Stimulated activated CD8-positive, alpha-beta memory T cell treated with anti-CD3 and anti-CD28 coated beads, Interleukin-15, amount 100 ng/mL, for 48 hours (primary cell): ENCODE measurements around the gene PARP9.
"Not testable (repeated sequence)": the region's sequence is repeated elsewhere in the genome, so short reads cannot be mapped to it uniquely, and the experiment has no call there.

Experiments used
- DNase-seq, 2 donors: peaks; one replicate each; pipeline ENCODE4 v3.0.0-alpha.2; 2020; ENCODE audit warnings: low read depth in 2 of 2

PARP9 gene

DNA sequence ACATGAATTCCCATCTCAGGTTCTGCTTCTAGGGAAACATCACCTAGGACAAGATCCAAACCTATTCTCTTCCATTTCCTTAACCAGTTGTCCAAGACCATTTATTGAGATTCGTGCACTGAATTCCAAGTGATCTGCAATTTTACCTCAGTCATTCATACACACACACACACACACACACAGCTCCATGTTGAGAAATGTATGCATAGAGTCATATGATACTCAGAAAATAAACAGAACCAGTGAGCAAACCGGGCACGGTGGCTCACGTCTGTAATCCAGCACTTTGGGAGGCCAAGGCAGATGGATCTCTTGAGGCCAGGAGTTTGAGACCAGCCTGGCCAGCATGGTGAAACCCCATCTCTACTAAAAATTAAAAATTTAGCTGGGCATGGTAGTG lies 43.2 kb downstream of the PARP9 start:
- no peak for DNase-seq

DNA sequence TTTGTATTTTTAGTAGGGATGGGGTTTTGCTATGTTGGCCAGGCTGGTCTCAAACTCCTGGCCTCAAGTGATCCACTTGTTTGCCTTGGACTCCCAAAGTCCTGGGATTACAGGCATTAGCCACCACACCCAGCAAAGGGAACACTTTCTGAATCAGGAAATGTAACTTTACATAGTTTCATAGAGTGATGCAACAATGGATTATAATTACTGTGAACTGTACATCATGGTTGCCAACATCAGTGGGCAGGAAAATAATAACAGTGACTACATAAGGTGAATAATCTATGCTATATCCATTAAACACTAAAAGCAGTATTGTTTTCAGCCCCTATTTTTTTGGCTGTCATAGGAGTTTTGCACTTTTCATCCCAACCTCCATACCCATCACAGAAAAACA lies 44.4 kb downstream of the PARP9 start:
- no peak for DNase-seq

DNA sequence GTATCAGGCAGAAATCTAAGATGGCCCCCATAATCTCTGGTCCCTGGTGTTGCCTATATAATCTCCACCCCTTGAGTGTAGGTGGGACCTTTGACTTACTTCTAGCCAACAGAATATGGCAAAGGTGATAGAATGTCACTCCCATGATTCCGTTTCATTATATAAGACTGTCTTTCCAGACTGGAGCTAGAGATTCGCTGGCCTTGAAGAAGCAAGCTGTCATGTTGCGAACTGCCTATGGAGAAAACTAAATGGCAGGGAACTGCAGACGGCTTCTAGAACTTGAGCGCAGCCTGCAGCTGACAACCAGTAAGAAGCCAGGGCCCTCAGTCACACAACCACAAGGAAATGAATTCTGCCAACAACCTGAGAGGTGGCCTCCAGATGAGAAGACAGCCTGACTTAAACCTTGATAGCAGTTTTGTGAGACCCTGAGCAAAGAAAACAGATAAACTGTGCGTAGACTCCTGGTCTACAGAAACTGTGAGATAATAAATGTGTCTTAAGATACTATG lies 47.2 kb downstream of the PARP9 start:
- DNase-seq: no peak

DNA sequence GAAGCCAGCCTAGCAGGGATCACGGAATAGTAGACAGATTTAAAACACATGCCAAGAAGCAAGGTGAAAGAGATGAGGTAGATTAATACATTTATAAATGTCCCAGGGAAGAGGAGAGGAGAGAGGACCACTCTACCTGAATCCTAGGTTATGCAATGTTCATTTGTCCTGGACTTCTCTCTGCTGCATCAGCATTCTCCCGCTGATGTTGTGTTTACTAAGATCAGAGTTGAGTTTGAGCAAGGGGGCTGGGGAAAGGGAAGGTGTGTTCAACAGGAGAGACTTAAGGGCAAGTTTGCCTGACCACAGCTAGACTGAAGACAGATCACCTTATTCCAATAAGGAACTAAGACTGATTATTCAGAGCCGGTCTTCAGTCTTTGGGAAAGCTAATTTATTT lies 48.2 kb downstream of the PARP9 start:
- no peak for DNase-seq

DNA sequence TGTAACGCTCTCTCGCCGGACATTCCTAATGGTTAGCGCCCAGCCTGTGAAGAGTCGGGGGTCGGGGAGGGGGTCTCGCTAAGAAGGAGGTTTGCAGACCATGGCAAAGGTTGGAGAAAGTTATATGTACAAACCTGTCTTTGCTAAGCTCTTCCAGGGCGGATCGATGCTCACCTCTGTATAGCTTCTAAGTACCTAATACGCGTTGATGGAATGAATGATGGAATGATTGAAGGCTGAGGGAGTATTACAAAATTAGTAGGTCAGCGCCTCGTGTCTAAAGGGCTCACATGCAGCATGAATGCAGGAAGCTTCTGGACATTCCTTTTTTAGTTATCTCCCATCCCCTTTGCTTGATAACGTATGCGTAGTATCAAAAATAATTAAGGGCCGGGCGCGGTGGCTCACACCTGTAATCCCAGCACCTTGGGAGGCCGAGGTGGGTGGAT lies 49.1 kb downstream of the PARP9 start:
- no peak for DNase-seq

DNA sequence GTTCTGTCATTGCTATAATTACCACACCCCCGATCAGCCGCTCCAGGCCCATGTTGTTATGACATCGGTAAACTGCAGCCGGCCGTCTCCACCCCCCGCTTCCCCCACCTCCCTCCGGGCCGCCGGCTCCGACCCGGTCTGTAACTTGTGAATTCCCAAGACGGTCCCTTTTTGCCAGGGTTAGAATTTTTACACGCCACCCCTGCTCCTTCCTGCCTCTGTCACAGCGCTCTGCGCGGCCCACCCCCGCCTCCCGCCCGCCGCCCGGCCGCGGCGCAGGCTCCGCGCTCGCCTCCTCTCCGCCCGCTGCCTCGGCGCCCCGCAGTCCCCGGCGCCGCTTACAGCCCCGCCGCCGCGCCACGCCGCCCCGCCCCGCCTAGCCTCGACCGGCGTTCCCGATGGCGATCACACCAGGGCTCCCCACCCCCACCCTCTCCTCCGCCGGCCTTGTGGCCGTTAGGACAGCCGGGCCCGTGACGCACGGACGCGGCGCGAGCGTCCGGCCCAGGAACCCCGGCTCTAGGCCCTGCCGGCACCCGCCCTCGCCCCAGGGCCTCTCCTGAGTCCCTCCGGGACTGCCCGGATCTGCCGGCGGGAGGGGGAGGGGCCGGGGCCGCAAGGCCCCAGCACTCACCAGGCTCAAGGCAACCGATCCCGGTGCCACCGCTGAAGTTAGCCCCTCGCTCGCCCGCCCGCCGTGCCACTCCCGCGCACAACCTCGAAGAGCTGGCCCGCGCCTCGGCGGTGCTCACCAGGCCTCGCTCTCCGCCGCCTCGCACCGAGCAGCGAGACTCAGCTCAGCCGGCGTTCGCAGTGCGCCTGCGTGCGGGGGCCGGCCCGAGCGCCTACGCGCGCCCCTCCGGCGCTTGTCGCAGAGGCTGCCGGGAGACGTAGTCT lies 49.7 kb downstream of the PARP9 start, which contains the start of gene KPNA1:
Gene KPNA1, minus strand, starts transcription at position 817 of the 897 bp plus-strand sequence. CDS start 18,374 bp downstream, outside the sequence.
- DNase-seq: peak; percentile 84 to 85

DNA sequence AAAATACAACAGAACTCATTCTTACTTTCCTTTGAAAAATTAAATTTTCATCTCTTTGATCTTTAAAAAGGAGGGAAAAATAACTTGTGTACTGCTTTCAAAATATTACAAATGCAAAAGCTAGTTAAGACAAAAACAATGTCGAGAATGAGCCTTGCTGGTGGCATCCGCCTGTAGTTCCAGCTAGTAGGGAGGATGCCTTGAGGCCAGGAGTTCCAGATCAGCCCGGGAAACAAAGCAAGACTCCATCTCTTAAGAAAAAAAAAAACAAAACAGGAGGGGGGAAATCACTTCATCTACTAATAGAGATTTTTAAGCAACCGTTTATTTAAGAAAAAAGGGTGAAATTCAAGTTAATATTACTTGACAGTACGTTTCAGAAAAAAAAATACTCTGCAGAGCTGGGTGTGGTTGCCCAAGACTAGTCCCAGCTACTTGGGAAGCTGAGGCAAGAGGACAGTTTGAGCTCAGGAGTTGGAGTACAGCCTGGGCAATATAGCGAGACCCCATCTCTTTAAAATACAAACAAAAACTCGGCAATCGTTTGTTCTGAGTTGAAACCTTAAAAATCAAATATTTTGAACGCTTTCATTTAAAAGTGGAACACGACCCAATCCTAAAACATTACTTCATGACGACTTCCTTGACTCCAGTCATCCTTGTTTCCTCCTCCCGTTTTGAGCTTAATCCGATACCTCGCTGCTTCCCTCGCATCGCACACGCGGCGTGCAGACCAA lies 50.5 kb downstream of the PARP9 start:
- no peak for DNase-seq

DNA sequence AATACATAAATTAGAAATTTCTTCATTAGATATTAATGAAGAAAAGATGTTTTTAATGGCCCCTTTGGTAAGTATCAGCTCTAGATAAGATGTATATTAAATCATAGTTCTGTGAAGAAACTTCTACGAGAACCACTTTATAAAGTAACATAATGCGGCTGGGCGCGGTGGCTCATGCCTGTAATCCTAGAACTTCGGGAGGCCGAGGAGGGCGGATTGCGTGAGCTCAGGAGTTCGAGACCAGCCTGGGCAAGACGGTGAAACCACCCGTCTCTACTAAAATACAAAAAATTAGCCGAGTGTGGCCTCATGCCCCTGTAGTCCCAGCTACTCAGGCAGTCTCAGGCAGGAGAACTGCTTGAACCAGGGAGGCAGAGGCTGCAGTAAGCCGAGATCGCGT lies 51.8 kb downstream of the PARP9 start:
- no peak for DNase-seq

DNA sequence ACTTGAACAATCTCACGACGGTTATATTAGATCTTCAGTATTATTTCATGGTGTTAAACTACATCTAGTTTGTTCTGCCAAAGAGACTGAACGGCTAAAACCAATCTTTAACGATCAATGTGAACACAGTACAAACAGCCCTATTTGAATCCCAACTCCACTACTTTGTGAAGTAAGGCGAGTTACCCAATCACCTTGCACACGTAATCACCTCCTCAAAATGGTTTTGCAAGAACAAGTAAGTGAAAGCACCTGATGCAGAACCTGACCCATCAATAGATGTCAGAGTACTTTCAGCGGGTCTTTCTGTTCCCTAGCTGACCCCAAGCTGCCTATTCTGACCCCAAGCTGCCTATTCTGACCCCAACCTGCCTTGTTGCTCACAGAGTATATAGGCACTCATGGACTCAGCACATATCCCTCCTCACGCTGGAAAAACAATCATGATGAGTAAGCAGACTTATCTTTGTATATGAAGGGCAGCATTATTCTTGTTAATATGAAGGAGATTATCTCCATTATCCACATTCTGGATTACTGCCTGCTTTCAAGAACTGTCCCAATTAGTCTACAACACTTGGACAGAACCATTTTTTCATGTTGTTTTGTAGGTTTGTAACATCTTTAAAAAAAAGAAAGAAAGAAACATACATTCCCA lies 53.1 kb downstream of the PARP9 start:
- DNase-seq: no peak

DNA sequence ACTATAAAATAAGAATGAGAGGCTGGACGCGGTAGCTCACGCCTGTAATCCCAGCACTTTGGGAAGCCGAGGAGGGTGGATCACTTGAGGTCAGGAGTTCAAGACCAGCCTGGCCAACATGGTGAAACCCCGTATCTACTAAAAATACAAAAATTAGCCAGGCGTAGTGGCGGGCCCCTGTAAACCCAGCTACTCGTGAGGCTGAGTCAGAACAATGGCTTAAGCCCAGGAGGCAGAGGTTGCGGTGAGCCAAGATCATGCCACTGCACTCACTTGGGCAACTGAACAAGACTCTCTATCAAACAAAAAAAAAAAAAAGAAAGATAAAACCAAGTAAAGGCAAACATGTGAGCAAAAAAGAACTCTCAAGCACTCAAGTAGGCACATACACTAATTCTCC lies 55.2 kb downstream of the PARP9 start:
- not testable (repeated sequence) for DNase-seq

DNA sequence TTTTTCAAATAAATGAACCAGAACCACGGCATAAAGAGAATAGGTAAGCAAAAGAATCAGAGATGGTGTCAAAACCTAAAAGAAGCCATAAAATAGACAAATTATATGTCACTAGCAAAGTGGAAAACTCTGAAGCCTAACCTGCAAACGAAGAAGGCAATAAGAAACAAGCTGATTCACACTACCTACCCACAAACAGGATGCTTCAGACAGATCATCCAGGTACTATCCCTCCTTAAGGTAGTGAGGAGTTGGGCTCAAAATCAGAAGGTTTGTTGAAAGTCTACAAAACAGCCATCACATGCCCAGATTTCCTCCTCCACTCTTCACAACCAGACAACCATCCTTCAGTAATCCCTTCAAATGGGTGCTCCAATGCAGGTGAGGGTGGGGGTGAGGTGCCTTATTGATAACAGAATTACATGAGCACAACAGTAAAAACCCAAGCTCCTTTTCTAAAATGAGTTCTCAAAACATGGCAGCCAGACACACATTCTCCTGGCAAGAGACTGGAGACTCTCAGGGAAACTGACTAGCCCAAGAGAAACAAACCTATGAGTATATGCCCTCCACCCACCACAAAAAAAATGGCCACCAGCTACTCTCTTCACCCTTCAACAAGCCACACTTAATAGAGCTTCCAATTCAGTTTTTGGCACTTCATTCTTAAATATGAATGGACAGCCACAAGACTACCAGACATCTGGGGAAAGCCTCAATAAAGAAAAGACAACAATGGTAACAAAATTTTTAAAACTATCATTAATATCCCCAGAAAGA lies 55.8 kb downstream of the PARP9 start:
- no peak for DNase-seq

DNA sequence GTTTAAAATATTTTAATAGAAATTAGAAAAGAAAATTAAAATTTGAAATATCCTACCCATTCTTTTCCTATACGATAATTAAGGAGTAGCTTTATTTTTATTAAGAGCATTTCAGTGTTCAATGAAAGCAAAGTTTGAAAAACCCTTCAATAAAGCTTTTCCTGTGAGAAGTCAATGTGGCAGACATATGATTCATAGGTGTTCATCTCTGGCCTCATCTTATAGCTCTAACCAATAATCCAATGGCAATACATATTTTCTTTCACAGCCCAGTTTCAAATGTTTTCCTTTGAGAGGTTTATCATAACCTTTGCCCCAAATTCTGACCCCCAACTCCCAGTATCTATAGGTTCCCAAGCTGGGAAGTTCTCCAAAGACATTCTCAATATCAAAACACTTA lies 57.6 kb downstream of the PARP9 start:
- DNase-seq: no peak

DNA sequence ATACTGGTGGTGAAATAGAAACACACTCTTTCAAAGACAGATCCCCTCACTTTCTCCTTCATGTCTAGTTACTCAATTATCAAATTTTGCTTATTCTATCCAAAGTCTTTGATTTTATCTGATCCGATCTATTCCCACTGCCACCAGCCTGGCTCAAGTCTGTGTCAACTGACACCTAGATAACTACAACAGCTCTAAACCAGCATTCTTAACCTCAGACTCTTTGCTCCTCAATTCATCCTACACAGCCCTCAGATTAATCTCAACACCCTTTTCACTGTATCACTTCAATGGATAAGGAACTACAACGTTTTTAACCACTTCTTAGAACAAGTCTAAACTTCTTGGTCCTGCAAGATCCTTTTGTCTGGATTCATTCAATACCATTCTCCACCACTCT lies 58.4 kb downstream of the PARP9 start:
- DNase-seq: no peak

DNA sequence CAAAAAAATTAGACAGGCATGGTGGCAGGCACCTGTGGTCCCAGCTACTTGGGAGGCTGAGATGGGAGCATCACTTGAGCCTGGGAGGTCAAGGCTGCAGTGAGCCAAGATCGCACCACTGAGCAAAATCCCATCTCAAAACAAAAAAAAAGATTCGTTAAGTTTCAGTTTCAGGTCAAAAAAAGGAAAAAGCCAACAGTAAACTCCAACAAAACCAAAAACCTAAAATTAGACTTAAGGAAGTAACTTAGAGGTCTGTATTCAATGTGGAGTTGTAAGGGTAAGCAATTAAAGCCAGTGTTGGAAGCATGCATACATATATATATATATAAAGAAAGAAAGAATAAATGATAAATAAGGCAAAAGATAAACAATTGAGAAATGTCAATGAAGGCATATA lies 61.2 kb downstream of the PARP9 start:
- DNase-seq: no peak

DNA sequence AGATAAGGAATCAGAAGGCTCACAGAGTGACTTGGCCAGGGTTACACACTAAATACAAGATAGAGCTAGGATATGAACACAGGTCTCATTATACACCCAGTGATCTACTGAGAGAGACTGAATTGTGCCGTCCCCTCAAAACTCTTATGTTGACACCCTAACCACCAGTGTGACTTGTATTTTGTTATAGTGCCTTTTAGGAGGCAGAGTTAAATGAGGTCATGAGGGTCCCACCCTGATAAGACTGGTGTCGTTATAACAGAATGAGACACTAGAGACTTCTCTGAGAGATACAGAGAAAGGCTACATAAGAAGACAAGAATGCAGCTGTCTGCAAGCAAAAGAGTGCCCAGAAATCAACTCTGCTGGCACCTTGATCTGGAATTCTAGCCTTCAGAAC lies 62.0 kb downstream of the PARP9 start:
- DNase-seq: no peak

DNA sequence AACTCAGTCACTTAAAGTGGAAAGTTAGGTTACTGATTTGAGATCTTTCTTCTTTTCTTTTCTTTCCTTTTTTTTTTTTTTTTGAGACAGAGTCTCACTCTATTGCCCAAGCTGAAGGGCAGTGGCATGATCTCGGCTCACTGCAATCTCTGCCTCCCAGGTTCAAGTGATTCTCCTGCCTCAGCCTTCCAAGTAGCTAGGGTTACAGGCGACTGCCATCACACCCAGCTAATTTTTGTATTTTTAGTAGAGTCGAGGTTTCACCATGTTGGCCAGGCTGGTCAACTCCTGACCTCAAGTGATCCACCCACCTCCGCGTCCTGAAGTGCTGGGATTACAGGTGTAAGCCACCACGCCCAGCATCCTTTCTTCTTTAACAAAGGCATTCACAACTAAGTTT lies 63.1 kb downstream of the PARP9 start:
- DNase-seq: not testable (repeated sequence)

DNA sequence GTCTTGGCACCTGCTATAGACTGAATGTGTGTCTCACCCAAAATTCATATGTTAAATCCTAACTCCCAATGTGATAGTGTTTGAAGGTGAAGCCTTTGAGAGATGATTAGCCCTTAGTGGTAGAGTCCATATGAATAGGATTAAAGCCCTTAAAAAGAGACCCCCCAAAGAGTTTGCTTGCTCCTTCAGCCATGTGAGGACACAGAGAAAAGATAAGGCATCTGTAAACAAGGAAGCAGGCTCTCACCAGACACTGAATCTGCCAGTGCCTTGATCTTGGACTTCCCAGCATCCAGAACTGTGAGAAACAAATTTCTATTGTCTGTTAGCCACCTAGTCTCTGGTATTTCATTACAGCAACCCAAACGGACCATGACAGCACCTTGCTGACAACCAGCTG lies 65.9 kb downstream of the PARP9 start:
- DNase-seq: no peak

DNA sequence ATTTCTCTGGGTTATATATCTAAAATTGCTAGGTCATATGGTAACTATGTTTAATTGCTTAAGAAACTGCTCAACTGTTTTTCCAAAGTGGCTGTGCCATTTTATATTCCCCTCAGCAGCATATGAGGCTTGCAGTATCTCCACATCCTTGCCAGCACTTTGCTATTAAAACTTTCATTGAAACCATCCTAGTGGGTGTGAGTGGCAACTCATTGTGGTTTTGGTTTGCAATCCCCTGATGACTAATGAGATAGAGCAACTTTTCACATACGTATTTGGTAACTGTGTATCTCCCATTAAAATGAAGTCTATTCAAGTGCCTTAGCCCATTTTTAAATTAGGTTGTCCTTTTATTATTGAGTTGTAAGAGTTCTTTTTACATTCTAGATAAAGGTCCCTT lies 66.7 kb downstream of the PARP9 start:
- DNase-seq: peak in 1 of 2 donors; percentile 29

DNA sequence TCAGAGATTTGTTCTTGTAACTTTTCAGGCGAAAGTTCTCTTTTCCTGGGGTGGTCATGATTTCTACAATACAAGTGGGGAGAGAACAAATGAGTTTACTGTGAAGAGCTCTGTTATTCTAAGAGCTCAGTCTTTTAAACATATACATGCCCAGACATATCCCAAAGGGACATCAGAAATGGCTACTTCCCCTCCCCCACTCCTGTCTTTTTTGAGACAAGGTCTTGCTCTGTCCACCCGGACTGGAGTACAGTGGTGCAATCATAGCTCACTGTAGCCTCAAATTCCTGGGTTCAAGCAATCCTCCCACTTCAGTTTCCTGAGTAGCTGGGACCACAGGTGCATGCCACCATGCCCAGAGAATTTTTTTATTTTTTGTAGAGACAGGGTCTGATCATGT lies 67.6 kb downstream of the PARP9 start:
- no peak for DNase-seq

DNA sequence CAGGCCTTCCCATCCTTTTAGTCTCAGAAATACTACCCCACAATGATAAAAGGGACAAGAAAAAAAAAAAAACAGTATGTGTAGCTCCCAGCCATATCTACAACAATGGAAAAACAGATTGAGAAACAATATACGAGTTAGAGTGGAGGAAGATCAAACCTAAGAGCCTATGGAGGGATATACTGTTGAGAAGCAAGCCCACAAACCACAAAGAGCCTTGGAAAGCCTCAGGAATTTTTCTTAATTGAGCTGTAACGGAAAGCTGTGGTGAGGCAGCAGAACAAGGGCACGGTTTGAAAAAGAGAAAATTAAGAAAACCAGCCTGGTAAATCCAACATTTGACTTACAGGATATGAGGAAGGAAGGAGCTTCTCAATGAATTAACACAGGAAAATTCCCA lies 70.8 kb downstream of the PARP9 start:
- no peak for DNase-seq

DNA sequence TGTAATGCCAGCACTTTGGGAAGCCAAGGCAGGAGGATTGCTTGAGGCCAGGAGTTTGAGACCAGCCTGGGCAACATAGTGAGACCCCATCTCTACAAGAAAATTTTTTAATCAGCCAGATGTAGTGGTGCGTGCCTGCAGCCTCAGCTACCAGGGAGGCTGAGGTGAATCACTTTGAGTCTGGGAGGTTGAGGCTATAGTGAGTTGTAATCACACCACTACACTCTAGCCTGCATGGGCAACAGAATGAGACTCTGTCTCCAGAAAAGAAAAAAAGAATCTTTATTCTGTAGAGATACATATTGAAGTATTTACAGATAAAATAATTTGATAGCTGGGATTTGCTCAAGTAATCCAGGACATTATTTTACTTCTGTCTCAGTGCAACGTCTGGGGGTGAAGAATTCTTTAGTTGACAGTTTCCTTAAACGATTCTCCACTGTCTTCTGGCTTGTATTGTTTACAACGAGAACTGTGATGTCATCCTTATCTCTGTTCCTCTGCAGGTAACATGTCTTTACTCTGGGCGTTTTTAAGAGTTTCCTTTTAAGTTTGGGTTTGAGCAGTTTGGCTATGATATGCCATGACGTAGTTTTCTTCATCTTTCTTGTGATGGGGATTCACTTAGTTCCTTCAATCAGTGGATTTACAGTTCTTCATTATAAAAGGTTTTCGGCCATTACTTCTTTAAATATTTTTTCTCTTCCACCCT lies 75.7 kb downstream of the PARP9 start:
- no peak for DNase-seq
